A549 (cell line): Measurements from ENCODE around the gene GOLPH3. TPM values are rescaled to one million over a fixed set of nuclear protein-coding genes. Genes with fewer than 3 reads are reported as not detected.

Source experiments
- ATAC-seq, 2 experiments: fragments of 200-7000 bp in 1 of 2; fragments of >200 bp in 1 of 2; cut with Nextera tagmentation in 1 of 2; cut with Tn5 transposase in 1 of 2; 3 replicates each; pipeline versions ENCODE4 v1.8.0 to v1.9.1; 2018 to 2020; ENCODE audit warnings: mild to moderate bottlenecking in 1 of 2, moderate library complexity in 1 of 2
- CTCF ChIA-PET: fragments of 300-600 bp; sonication (Branson Sonifier 250); formaldehyde crosslinking; extraction: SDS; loops from one replicate; lab custom pipeline; 2021; ENCODE audit warnings: antibody characterized with exemption, inconsistent platforms; lab: Yijun Ruan, JAX
- POLR2A ChIA-PET: fragments of 350-600 bp; formaldehyde crosslinking; extraction: SDS; loops from one replicate; lab custom pipeline; 2021; ENCODE audit warnings: antibody characterized with exemption, inconsistent platforms; lab: Yijun Ruan, JAX
- DNase-seq, 2 experiments: peaks; one replicate each; pipeline versions ENCODE4 v3.0.0 to v3.0.0-alpha.2; 2011 to 2016; ENCODE audit warnings: low read depth in 1 of 2, low spot score in 1 of 2
- FAIRE-seq: peaks from 2 replicates; lab custom pipeline; 2011; peaks lifted over from hg19 to GRCh38; lab: Jason Lieb, UNC
- H3K27ac ChIP-seq, 2 experiments: fragments of >200 bp; sonication (Bioruptor Twin); formaldehyde crosslinking; 3 replicates each; pipeline ENCODE4 v1.5.1; 2016 to 2017
- H3K4me1 ChIP-seq: fragments of >200 bp; sonication (Bioruptor Twin); formaldehyde crosslinking; 3 replicates; pipeline ENCODE4 v1.6.1; 2016
- H3K4me2 ChIP-seq: fragments of >200 bp; sonication (Bioruptor Twin); formaldehyde crosslinking; 3 replicates; pipeline ENCODE4 v1.6.1; 2016
- H3K4me3 ChIP-seq: fragments of >200 bp; sonication (Bioruptor Twin); formaldehyde crosslinking; 3 replicates; pipeline ENCODE4 v1.5.1; 2016
- H3K9me3 ChIP-seq: fragments of >200 bp; sonication (Bioruptor Twin); formaldehyde crosslinking; 3 replicates; pipeline ENCODE4 v1.6.1; 2016
- CEBPB ChIP-seq, 2 experiments: fragments of >200 bp in 1 of 2; sonication (Bioruptor Twin) in 1 of 2; formaldehyde crosslinking in 1 of 2; IDR thresholded peaks; 2 replicates each; pipeline ENCODE4 v1.6.1; 2012 to 2016
- CHD2 ChIP-seq: fragments of 150-350 bp; IDR thresholded peaks from 2 replicates; pipeline ENCODE4 v1.6.1; 2014; ENCODE audit warnings: low read length; ENCODE audit not compliant: partially characterized antibody
- CHD4 ChIP-seq: fragments of 200-600 bp; sonication (generic); IDR thresholded peaks from 2 replicates; pipeline ENCODE4 v1.6.1; 2016; ENCODE audit warnings: antibody characterized with exemption, mild to moderate bottlenecking, borderline replicate concordance
- FOSB ChIP-seq: fragments of 250-450 bp; sonication (Bioruptor Pico); IDR thresholded peaks from 2 replicates; pipeline ENCODE4 v1.5.0; 2020; ENCODE audit warnings: mild to moderate bottlenecking, moderate library complexity
- FOSL2 ChIP-seq, 2 experiments: fragments of 450-650 bp in 1 of 2; fragments of >200 bp in 1 of 2; sonication (Bioruptor Twin) in 1 of 2; formaldehyde crosslinking; IDR thresholded peaks; 2 replicates each; pipeline versions ENCODE4 v1.5.0 to v1.6.1; 2016 to 2020; ENCODE audit warnings: mild to moderate bottlenecking in 1 of 2, moderate library complexity in 1 of 2
- HEYL ChIP-seq: fragments of 250-450 bp; sonication (Bioruptor Pico); IDR thresholded peaks from 2 replicates; pipeline ENCODE4 v1.8.0; 2021; ENCODE audit warnings: mild to moderate bottlenecking, moderate library complexity
- HOXA7 ChIP-seq: fragments of 250-450 bp; sonication (Bioruptor Pico); IDR thresholded peaks from 2 replicates; pipeline ENCODE4 v1.5.0; 2020; ENCODE audit warnings: mild to moderate bottlenecking, moderate library complexity
- HOXB13 ChIP-seq: fragments of 250-450 bp; sonication (Bioruptor Pico); IDR thresholded peaks from 2 replicates; pipeline ENCODE4 v1.5.0; 2020; ENCODE audit warnings: low read depth, mild to moderate bottlenecking, moderate library complexity
- HOXB5 ChIP-seq: fragments of 250-450 bp; sonication (Bioruptor Pico); IDR thresholded peaks from 2 replicates; pipeline ENCODE4 v1.5.0; 2020; ENCODE audit warnings: mild to moderate bottlenecking, moderate library complexity
- JUN ChIP-seq, 2 experiments: fragments of >200 bp; sonication (Bioruptor Twin); formaldehyde crosslinking; IDR thresholded peaks; 2 replicates in 1 of 2; 3 replicates in 1 of 2; pipeline ENCODE4 v1.6.1; 2016 to 2017
- KDM1A ChIP-seq: fragments of 200-600 bp; sonication (generic); IDR thresholded peaks from 2 replicates; pipeline ENCODE4 v1.6.1; 2016; ENCODE audit warnings: low read depth, mild to moderate bottlenecking
- KDM5A ChIP-seq: fragments of 200-600 bp; sonication (generic); IDR thresholded peaks from 2 replicates; pipeline ENCODE4 v1.6.1; 2016; ENCODE audit warnings: antibody characterized with exemption, mild to moderate bottlenecking
- MAFK ChIP-seq: fragments of 450-650 bp; IDR thresholded peaks from 2 replicates; pipeline ENCODE4 v1.6.1; 2014; ENCODE audit not compliant: partially characterized antibody
- MAZ ChIP-seq: fragments of 150-350 bp; IDR thresholded peaks from 2 replicates; pipeline ENCODE4 v1.6.1; 2014; ENCODE audit warnings: antibody characterized with exemption, low read depth, low read length, borderline replicate concordance
- NPAS2 ChIP-seq: fragments of 250-450 bp; sonication (Bioruptor Pico); IDR thresholded peaks from 2 replicates; pipeline ENCODE4 v1.8.0; 2022; ENCODE audit warnings: mild to moderate bottlenecking, moderate library complexity, borderline replicate concordance
- POLR2A ChIP-seq: IDR thresholded peaks from 2 replicates; pipeline ENCODE4 v1.6.1; 2012; ENCODE audit warnings: mild to moderate bottlenecking, low read length
- RAD21 ChIP-seq, 2 experiments: fragments of >200 bp in 1 of 2; sonication (Bioruptor Twin) in 1 of 2; formaldehyde crosslinking in 1 of 2; IDR thresholded peaks in 1 of 2; conservative IDR thresholded peaks in 1 of 2; 2 replicates in 1 of 2; 3 replicates in 1 of 2; pipeline ENCODE4 v1.6.1; 2012 to 2018; ENCODE audit warnings: inconsistent platforms in 1 of 2
- RCOR1 ChIP-seq: fragments of 150-350 bp; IDR thresholded peaks from 2 replicates; pipeline ENCODE4 v1.6.1; 2014; ENCODE audit warnings: antibody characterized with exemption, low read length, low read depth
- RFX5 ChIP-seq: fragments of 450-650 bp; IDR thresholded peaks from 2 replicates; pipeline ENCODE4 v1.7.1; 2014; ENCODE audit warnings: antibody characterized with exemption, mild to moderate bottlenecking, moderate library complexity
- SMC3 ChIP-seq: fragments of >200 bp; sonication (Bioruptor Twin); formaldehyde crosslinking; IDR thresholded peaks from 3 replicates; pipeline ENCODE4 v1.6.1; 2018; ENCODE audit warnings: inconsistent platforms
- TFCP2L1 ChIP-seq: fragments of 250-450 bp; sonication (Bioruptor Pico); IDR thresholded peaks from 2 replicates; pipeline ENCODE4 v1.5.0; 2021; ENCODE audit warnings: mild to moderate bottlenecking
- TP53 ChIP-seq: fragments of 250-450 bp; sonication (Bioruptor Pico); IDR thresholded peaks from 2 replicates; pipeline ENCODE4 v1.5.0; 2021; ENCODE audit warnings: mild to moderate bottlenecking, moderate library complexity
- ZC3H11A ChIP-seq: fragments of 450-650 bp; IDR thresholded peaks from 2 replicates; pipeline ENCODE4 v1.6.1; 2014; ENCODE audit warnings: antibody characterized with exemption, mild to moderate bottlenecking
- WGBS: methylation state at CpG from one replicate; pipeline ENCODE4 v1.1.6; 2017; ENCODE audit errors: missing lambda C conversion rate; 5-methylcytosine and 5-hydroxymethylcytosine counted together
- polyA plus RNA-seq, 4 experiments: library from polyadenylated mRNA; depleted of rRNA in 3 of 4; stranded (reverse); fragments of >200 nt; fragmentation: RNase III in 1 of 4; extraction: RNeasy Plus Mini Kit Qiagen cat#74134 plus additional on column Dnase treatment in 1 of 4; gene quantifications; 2 replicates in 3 of 4; 3 replicates in 1 of 4; pipeline ENCODE4 v1.2.3, GENCODE V29; 2011 to 2017
- TF ChIP-seq, protein P1 (sequence below): IDR thresholded peaks from 2 replicates; pipeline ENCODE4 v1.6.1; 2012
- TF ChIP-seq, protein P2 (sequence below): fragments of 200-600 bp; sonication (generic); IDR thresholded peaks from 2 replicates; pipeline ENCODE4 v1.6.1; 2016; ENCODE audit warnings: antibody characterized with exemption, mild to moderate bottlenecking, moderate library complexity
- TF ChIP-seq, protein P3 (sequence below): IDR thresholded peaks from 2 replicates; pipeline ENCODE4 v1.6.1; 2012
- TF ChIP-seq, protein P4 (sequence below): IDR thresholded peaks from 2 replicates; pipeline ENCODE4 v1.6.1; 2012; ENCODE audit warnings: low read depth, borderline replicate concordance

GOLPH3 gene
- polyA plus RNA-seq, 2 of the 4 experiments (the other 2 are of a cell fraction), result 57.8 to 78.7 TPM

DNA sequence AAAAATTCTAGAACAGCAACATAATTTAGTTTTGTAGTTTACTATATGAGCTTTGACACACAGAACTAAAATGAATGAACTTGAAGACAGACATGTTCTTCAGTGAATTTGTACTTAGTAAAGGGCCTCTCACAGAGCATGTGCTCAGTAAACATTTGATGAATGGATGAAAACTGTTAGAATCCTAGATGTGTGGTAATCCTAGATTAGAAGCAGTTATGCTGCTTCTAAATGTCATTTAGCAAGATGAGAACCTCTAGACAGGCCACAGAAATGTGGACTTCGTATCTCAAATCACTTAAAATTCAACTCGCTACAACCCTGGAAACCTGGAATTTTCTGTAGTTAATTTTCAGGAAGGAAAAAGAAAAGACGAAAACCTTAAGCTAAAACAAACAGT is 8.5 kb downstream of the GOLPH3 start:
- ChIA-PET POLR2A (no interaction called here), CTCF (interaction anchor here (0.6 kb wide), 1 partner anchor 88 kb away, joined by 6 read pairs; no protein-coding TSS in a partner anchor)
- Histone ChIP-seq H3K4me1 (peaks cover 48% of the 10 kb centered on the region), H3K27ac (0 out of 6 replicates have a peak overlapping the region, but pooled peaks of 1 of the 2 experiments have one; percentile 40), H3K4me2 (peak overlapping the region; percentile 44), H3K9me3 (no peaks in the 10 kb centered on the region), H3K4me3 (no peak overlapping the region)
- FAIRE-seq (no peak), ATAC-seq (no peak; a peak in 2 of 6 replicates), DNase-seq (no peak)
- 46% methylated on average over 3 of the region's 3 CpGs for WGBS
- TF ChIP-seq MAFK (no peak), HOXB13 (CRISPR knock-in tag) (no peak), TP53 (CRISPR knock-in tag) (no peak), HOXB5 (CRISPR knock-in tag) (no peak), RFX5 (no peak), JUN (IDR thresholded peaks at IDR 0.05) (no peak), HEYL (no peak), SMC3 (no peak), MAZ (no peak), HOXA7 (CRISPR knock-in tag) (no peak), KDM1A (no peak), CEBPB (IDR thresholded peaks at IDR 0.05) (no peak)
- TF ChIP-seq, protein P1, sequence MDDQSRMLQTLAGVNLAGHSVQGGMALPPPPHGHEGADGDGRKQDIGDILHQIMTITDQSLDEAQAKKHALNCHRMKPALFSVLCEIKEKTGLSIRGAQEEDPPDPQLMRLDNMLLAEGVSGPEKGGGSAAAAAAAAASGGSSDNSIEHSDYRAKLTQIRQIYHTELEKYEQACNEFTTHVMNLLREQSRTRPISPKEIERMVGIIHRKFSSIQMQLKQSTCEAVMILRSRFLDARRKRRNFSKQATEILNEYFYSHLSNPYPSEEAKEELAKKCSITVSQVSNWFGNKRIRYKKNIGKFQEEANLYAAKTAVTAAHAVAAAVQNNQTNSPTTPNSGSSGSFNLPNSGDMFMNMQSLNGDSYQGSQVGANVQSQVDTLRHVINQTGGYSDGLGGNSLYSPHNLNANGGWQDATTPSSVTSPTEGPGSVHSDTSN, result no peak
- TF ChIP-seq, protein P2, sequence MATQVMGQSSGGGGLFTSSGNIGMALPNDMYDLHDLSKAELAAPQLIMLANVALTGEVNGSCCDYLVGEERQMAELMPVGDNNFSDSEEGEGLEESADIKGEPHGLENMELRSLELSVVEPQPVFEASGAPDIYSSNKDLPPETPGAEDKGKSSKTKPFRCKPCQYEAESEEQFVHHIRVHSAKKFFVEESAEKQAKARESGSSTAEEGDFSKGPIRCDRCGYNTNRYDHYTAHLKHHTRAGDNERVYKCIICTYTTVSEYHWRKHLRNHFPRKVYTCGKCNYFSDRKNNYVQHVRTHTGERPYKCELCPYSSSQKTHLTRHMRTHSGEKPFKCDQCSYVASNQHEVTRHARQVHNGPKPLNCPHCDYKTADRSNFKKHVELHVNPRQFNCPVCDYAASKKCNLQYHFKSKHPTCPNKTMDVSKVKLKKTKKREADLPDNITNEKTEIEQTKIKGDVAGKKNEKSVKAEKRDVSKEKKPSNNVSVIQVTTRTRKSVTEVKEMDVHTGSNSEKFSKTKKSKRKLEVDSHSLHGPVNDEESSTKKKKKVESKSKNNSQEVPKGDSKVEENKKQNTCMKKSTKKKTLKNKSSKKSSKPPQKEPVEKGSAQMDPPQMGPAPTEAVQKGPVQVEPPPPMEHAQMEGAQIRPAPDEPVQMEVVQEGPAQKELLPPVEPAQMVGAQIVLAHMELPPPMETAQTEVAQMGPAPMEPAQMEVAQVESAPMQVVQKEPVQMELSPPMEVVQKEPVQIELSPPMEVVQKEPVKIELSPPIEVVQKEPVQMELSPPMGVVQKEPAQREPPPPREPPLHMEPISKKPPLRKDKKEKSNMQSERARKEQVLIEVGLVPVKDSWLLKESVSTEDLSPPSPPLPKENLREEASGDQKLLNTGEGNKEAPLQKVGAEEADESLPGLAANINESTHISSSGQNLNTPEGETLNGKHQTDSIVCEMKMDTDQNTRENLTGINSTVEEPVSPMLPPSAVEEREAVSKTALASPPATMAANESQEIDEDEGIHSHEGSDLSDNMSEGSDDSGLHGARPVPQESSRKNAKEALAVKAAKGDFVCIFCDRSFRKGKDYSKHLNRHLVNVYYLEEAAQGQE, result no peak
- TF ChIP-seq, protein P3, sequence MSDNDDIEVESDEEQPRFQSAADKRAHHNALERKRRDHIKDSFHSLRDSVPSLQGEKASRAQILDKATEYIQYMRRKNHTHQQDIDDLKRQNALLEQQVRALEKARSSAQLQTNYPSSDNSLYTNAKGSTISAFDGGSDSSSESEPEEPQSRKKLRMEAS, result no peak

DNA sequence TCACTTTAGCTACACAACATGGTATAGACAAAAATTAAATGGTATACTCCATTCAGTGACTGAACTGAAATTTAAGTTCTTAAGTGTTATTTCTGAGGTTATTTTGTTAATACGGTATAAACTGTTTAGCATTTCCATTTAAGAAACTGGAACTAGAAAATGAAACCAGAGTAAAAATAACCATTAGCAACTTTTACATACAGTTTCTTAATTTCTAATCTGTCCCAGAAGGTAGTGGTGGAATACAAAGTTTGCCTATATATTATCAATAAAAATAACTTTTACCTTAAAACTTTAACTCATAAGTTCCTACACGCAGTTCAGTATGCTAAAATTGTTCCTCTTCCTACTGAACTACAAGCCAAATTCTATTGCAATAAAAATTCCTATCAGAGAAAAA is 10.3 kb downstream of the GOLPH3 start:
- no peak for DNase-seq
- Histone ChIP-seq H3K27ac (no peak overlapping the region), H3K4me1 (peaks cover 42% of the 10 kb centered on the region), H3K9me3 (no peaks in the 10 kb centered on the region), H3K4me2 (no peak overlapping the region; the same call in 2 of the 3 replicates), H3K4me3 (no peak overlapping the region)
- TF ChIP-seq ZC3H11A (no peak), HOXA7 (CRISPR knock-in tag) (no peak), RAD21 (conservative IDR thresholded peaks at IDR 0.05 in 1 of 2, IDR thresholded peaks at IDR 0.05 in 1 of 2) (no peak), POLR2A (no peak), CHD2 (no peak), CEBPB (IDR thresholded peaks at IDR 0.05) (no peak), FOSL2 (IDR thresholded peaks at IDR 0.05) (no peak), FOSL2 (CRISPR knock-in tag; IDR thresholded peaks at IDR 0.05) (no peak), TFCP2L1 (CRISPR knock-in tag) (no peak), KDM5A (no peak), MAZ (no peak), FOSB (CRISPR knock-in tag) (no peak), RCOR1 (no peak), CHD4 (no peak), NPAS2 (CRISPR knock-in tag) (no peak)
- TF ChIP-seq, protein P4, sequence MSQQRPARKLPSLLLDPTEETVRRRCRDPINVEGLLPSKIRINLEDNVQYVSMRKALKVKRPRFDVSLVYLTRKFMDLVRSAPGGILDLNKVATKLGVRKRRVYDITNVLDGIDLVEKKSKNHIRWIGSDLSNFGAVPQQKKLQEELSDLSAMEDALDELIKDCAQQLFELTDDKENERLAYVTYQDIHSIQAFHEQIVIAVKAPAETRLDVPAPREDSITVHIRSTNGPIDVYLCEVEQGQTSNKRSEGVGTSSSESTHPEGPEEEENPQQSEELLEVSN, result no peak
- WGBS, result 91% methylated on average over 2 of the region's 2 CpGs
- no peak for ATAC-seq
- CTCF ChIA-PET, result interaction anchor here (1.8 kb wide), 1 partner anchor 165 kb away, joined by 6 read pairs; no protein-coding TSS in a partner anchor
- FAIRE-seq, result no peak
- POLR2A ChIA-PET, result interaction anchor here (1.4 kb wide), 1 partner anchor 10 kb away, joined by 6 read pairs; the partner anchor contains the start of gene GOLPH3
